Loucy (cell line): ENCODE data around the gene SPOCK3.

Experiments
- EZH2phosphoT487 ChIP-seq: fragments of 200-600 bp; IDR thresholded peaks from 2 replicates; pipeline ENCODE4 v1.6.1; 2018; ENCODE audit warnings: antibody characterized with exemption, mild to moderate bottlenecking, moderate library complexity, borderline replicate concordance
- TF ChIP-seq, protein P1 (sequence below): fragments of 200-600 bp; sonication (generic); conservative IDR thresholded peaks from 2 replicates; pipeline ENCODE4 v1.5.1; 2014; ENCODE audit warnings: mild to moderate bottlenecking, antibody characterized with exemption, low read length

DNA sequence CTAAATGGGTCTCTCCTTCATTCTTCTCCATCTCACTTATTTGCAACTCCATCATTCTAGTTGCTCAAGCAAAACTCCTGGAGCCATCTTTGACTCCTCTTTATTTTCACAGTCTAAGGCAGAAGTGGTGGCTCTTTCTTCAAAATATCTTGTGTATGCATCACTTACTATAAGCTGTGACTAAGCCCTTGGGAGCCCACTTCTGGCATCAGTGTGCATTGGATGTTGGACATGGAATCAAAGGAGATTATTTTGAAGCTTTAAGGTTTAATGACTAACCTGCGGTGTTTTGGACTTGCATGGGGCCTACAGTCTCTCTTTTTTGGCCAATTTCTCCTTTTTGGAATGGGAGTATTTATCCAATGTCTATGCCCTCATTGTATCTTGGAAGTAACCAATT, 276.8 kb downstream of the SPOCK3 start:
- TF ChIP-seq, protein P1, sequence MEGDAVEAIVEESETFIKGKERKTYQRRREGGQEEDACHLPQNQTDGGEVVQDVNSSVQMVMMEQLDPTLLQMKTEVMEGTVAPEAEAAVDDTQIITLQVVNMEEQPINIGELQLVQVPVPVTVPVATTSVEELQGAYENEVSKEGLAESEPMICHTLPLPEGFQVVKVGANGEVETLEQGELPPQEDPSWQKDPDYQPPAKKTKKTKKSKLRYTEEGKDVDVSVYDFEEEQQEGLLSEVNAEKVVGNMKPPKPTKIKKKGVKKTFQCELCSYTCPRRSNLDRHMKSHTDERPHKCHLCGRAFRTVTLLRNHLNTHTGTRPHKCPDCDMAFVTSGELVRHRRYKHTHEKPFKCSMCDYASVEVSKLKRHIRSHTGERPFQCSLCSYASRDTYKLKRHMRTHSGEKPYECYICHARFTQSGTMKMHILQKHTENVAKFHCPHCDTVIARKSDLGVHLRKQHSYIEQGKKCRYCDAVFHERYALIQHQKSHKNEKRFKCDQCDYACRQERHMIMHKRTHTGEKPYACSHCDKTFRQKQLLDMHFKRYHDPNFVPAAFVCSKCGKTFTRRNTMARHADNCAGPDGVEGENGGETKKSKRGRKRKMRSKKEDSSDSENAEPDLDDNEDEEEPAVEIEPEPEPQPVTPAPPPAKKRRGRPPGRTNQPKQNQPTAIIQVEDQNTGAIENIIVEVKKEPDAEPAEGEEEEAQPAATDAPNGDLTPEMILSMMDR: no peak
- TF ChIP-seq EZH2phosphoT487: no peak
